Retinal pigment epithelial cell (primary cell): ENCODE results near the gene S100P.

Experiments used
- DNase-seq: peaks from one replicate; pipeline ENCODE4 v3.0.0-alpha.2; 2010; ENCODE audit warnings: low read depth
- H3K4me3 ChIP-seq: 2 replicates; pipeline ENCODE4 v1.5.1; 2011; ENCODE audit warnings: mild to moderate bottlenecking, low read length, control low read depth, moderate library complexity
- CTCF ChIP-seq: conservative IDR thresholded peaks from 2 replicates; pipeline ENCODE4 v1.5.1; 2011; ENCODE audit warnings: low read depth, low read length, control low read depth, inconsistent platforms

The S100P gene

GRCh38 chr4:6710282-6710681, 16.6 kb downstream of the S100P start:
- TF ChIP-seq CTCF, result no peak

GRCh38 chr4:6710996-6711395, 17.3 kb downstream of the S100P start:
- no peak for DNase-seq
- H3K4me3 ChIP-seq, result no peak overlapping the region
- TF ChIP-seq CTCF, result no peak

More at GRCh38 chr4:6710282-6710681, 16.6 kb downstream of the S100P start:
- H3K4me3 ChIP-seq, result peak overlapping the region; percentile 75
- DNase-seq, result no peak

- TF ChIP-seq CTCF, result no peak
- H3K4me3 ChIP-seq, result no peak overlapping the region
Measured at GRCh38 chr4:6714954-6715353, 21.3 kb downstream of the S100P start.

GRCh38 chr4:6715704-6716017, 22.0 kb downstream of the S100P start:
- DNase-seq, result no peak
- TF ChIP-seq CTCF, result no peak
- H3K4me3 ChIP-seq, result peak overlapping the region; percentile 78

More at GRCh38 chr4:6714954-6715353, 21.3 kb downstream of the S100P start:
- no peak for DNase-seq

- peak; percentile 68 for DNase-seq
- H3K4me3 ChIP-seq, result peak within 1 kb of the TSS; percentile 78
- no peak for TF ChIP-seq CTCF
Measured at GRCh38 chr4:6716018-6716911, 22.6 kb downstream of the S100P start, which contains the start of gene BLOC1S4. Gene BLOC1S4, plus strand, starts transcription at chr4:6716174. Its CDS starts 36 bp downstream, at chr4:6716210.

GRCh38 chr4:6716958-6717655, 23.4 kb downstream of the S100P start:
- TF ChIP-seq CTCF, result no peak
- DNase-seq, result no peak
- H3K4me3 ChIP-seq, result peak overlapping the region; percentile 78
